OCI-LY3 (cell line): ENCODE measurements around the gene DCAF10.
A peak's percentile ranks its signal among the peaks of the same experiment; 100 is the strongest.
"Not testable (repeated sequence)": the region's sequence is repeated elsewhere in the genome, so short reads cannot be mapped to it uniquely, and the experiment has no call there.

Source experiments
- H2AFZ ChIP-seq: fragments of 200-600, 300-600 bp; shearing (Covaris generic); 2 replicates; pipeline ENCODE4 v1.6.0; 2014; ENCODE audit warnings: antibody characterized with exemption, low read depth, low read length
- H3K27ac ChIP-seq: fragments of 200-600, 300-600 bp; sonication (generic); 2 replicates; pipeline ENCODE4 v1.5.1; 2014; ENCODE audit warnings: mild to moderate bottlenecking, low read length, moderate library complexity, mixed read lengths
- H3K27me3 ChIP-seq: fragments of 200-600, 300-600 bp; sonication (generic); 2 replicates; pipeline ENCODE4 v1.6.1; 2014; ENCODE audit warnings: low read depth, low read length, mixed read lengths
- H3K36me3 ChIP-seq: fragments of 200-600, 300-600 bp; sonication (generic); replicated peaks from 2 replicates; pipeline ENCODE3; 2014; ENCODE audit warnings: low read depth, low read length, mixed read lengths
- H3K4me1 ChIP-seq: fragments of 300-600, 200-600 bp; sonication (generic); 2 replicates; pipeline ENCODE4 v1.6.1; 2014; ENCODE audit warnings: low read length, mixed read lengths
- H3K4me2 ChIP-seq: fragments of 200-600, 300-600 bp; sonication (generic); 2 replicates; pipeline ENCODE4 v1.6.1; 2014; ENCODE audit warnings: low read length, mixed read lengths
- H3K4me3 ChIP-seq: fragments of 300-600, 200-600 bp; sonication (generic); 2 replicates; pipeline ENCODE4 v1.5.1; 2014; ENCODE audit warnings: antibody characterized with exemption, mild to moderate bottlenecking, low read length, moderate library complexity
- H3K79me2 ChIP-seq: fragments of 300-600, 200-600 bp; shearing (Covaris generic); 2 replicates; pipeline ENCODE4 v1.6.1; 2014; ENCODE audit warnings: mild to moderate bottlenecking, low read length, mixed read lengths
- H3K9ac ChIP-seq: fragments of 300-600, 200-600 bp; shearing (Covaris generic); 2 replicates; pipeline ENCODE4 v1.6.0; 2014; ENCODE audit warnings: mild to moderate bottlenecking, low read length, moderate library complexity
- H3K9me3 ChIP-seq: fragments of 200-600, 300-600 bp; shearing (Covaris generic); 2 replicates; pipeline ENCODE4 v1.6.1; 2014; ENCODE audit warnings: low read length, mixed read lengths; ENCODE audit not compliant: insufficient read depth
- H4K20me1 ChIP-seq: fragments of 200-600, 300-600 bp; sonication (generic); 2 replicates; pipeline ENCODE4 v1.6.1; 2016; ENCODE audit warnings: low read length, mixed read lengths; ENCODE audit not compliant: insufficient read depth
- CTCF ChIP-seq: fragments of 200-600, 300-600 bp; sonication (generic); IDR thresholded peaks from 2 replicates; pipeline ENCODE4 v1.5.1; 2014; ENCODE audit warnings: antibody characterized with exemption, low read length, low read depth
- EZH2phosphoT487 ChIP-seq: fragments of 200-600 bp; shearing (Covaris generic); IDR thresholded peaks from 2 replicates; pipeline ENCODE4 v1.6.1; 2018; ENCODE audit warnings: antibody characterized with exemption, mixed run types, low read depth

DCAF10 gene

GRCh38 chr9:37753489-37754190 is 47.0 kb upstream of the DCAF10 start, which contains the start of gene TRMT10B:
TSS of gene TRMT10B (plus strand) at chr9:37753805. CDS start at chr9:37761932, 8,127 bp downstream.
- Histone ChIP-seq H3K27ac (peak within 1 kb of the TSS; percentile 22; the same call in 1 of the 2 replicates), H2AFZ (peak within 1 kb of the TSS; percentile 93), H3K4me1 (peaks cover 12% of the 10 kb centered on the region), H3K27me3 (no peaks in the 10 kb centered on the region), H3K79me2 (peaks cover 11% of the 10 kb centered on the region), H3K9me3 (no peaks in the 10 kb centered on the region), H3K4me3 (peak within 1 kb of the TSS; percentile 94), H3K9ac (peak within 1 kb of the TSS; percentile 91), H4K20me1 (no peaks in the 10 kb centered on the region), H3K4me2 (peak within 1 kb of the TSS; percentile 74), H3K36me3 (peaks cover 2% of the 10 kb centered on the region)
- no peak for TF ChIP-seq EZH2phosphoT487
- no peak for TF ChIP-seq CTCF

- no peak overlapping the region for H3K9ac ChIP-seq
- no peak overlapping the region for H2AFZ ChIP-seq
- H3K79me2 ChIP-seq, result peaks cover 11% of the 10 kb centered on the region
- no peak overlapping the region for H3K4me2 ChIP-seq
- no peaks in the 10 kb centered on the region for H3K9me3 ChIP-seq
- peaks cover 6% of the 10 kb centered on the region; the same call in 1 of the 2 replicates for H3K4me1 ChIP-seq
- H3K4me3 ChIP-seq, result no peak overlapping the region
- peaks cover 2% of the 10 kb centered on the region for H3K36me3 ChIP-seq
- H3K27me3 ChIP-seq, result no peaks in the 10 kb centered on the region
- H3K27ac ChIP-seq, result no peak overlapping the region
- no peaks in the 10 kb centered on the region for H4K20me1 ChIP-seq
- TF ChIP-seq EZH2phosphoT487, result no peak
- no peak for TF ChIP-seq CTCF
Measured at GRCh38 chr9:37758747-37759146, 41.9 kb upstream of the DCAF10 start.

- H3K36me3 ChIP-seq, result peaks cover 4% of the 10 kb centered on the region
- H3K27me3 ChIP-seq, result no peaks in the 10 kb centered on the region
- no peaks in the 10 kb centered on the region for H4K20me1 ChIP-seq
- no peak overlapping the region for H2AFZ ChIP-seq
- no peaks in the 10 kb centered on the region for H3K79me2 ChIP-seq
- H3K9me3 ChIP-seq, result no peaks in the 10 kb centered on the region
- TF ChIP-seq CTCF (no peak), EZH2phosphoT487 (no peak)
- H3K4me1 ChIP-seq, result no peaks in the 10 kb centered on the region
- H3K4me2 ChIP-seq, result no peak overlapping the region
- H3K27ac ChIP-seq, result no peak overlapping the region
- no peak overlapping the region for H3K4me3 ChIP-seq
- no peak overlapping the region for H3K9ac ChIP-seq
Measured at GRCh38 chr9:37760416-37761161, 40.0 kb upstream of the DCAF10 start.

GRCh38 chr9:37761511-37761910 is 39.1 kb upstream of the DCAF10 start:
- no peak overlapping the region for H3K27ac ChIP-seq
- no peaks in the 10 kb centered on the region for H3K4me1 ChIP-seq
- H4K20me1 ChIP-seq, result no peaks in the 10 kb centered on the region
- no peaks in the 10 kb centered on the region for H3K27me3 ChIP-seq
- H3K9me3 ChIP-seq, result no peaks in the 10 kb centered on the region
- peaks cover 4% of the 10 kb centered on the region for H3K36me3 ChIP-seq
- H3K79me2 ChIP-seq, result no peaks in the 10 kb centered on the region
- H3K4me3 ChIP-seq, result no peak overlapping the region
- H3K9ac ChIP-seq, result no peak overlapping the region
- no peak for TF ChIP-seq CTCF
- no peak for TF ChIP-seq EZH2phosphoT487
- no peak overlapping the region for H3K4me2 ChIP-seq
- no peak overlapping the region for H2AFZ ChIP-seq

- H3K79me2 ChIP-seq, H4K20me1 ChIP-seq, H3K36me3 ChIP-seq, H3K4me3 ChIP-seq, H3K9ac ChIP-seq, H2AFZ ChIP-seq, H3K27me3 ChIP-seq, H3K4me2 ChIP-seq, H3K27ac ChIP-seq, H3K9me3 ChIP-seq, H3K4me1 ChIP-seq: not testable (repeated sequence)
Measured at GRCh38 chr9:37765263-37765662, 35.3 kb upstream of the DCAF10 start.
